ENCODE results near the gene TCEANC2.

The TCEANC2 gene

DNA sequence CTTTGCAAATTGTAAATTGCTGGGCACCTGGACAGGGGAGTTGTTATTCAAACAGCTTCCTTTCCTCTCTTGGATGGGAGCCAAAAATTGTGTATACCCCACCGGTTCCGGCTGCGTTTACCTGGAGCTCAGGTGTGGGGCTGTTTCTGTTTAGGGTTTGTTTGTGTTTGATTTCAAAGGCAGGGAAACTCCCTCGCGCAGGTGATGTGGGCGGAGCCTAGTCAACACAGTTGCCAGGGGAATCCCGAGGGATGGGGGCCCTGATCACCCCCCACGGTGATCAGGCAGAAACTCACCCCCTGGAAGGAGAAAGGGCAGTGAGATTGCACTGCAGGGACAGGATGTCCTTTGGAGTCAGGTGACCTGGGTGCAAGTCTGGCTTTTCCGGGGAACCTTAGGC is 71.1 kb downstream of the TCEANC2 start:
- Histone ChIP-seq H3K36me3 (no peaks in the 10 kb centered on the region), H3K27me3 (peaks cover 29% of the 10 kb centered on the region), H3K27ac (no peak overlapping the region), H3K4me3 (ENCODE audit: low read depth in 1 of 2, low read length in 1 of 2) (no peak overlapping the region), H3K4me1 (ENCODE audit: control insufficient read depth in 1 of 2, insufficient read depth in 1 of 2, low read depth in 1 of 2, low read length in 1 of 2) (no peaks in the 10 kb centered on the region), H3K9me3 (no peaks in the 10 kb centered on the region)
- TF ChIP-seq CTCF (IDR thresholded peaks at IDR 0.05) = no peak

DNA sequence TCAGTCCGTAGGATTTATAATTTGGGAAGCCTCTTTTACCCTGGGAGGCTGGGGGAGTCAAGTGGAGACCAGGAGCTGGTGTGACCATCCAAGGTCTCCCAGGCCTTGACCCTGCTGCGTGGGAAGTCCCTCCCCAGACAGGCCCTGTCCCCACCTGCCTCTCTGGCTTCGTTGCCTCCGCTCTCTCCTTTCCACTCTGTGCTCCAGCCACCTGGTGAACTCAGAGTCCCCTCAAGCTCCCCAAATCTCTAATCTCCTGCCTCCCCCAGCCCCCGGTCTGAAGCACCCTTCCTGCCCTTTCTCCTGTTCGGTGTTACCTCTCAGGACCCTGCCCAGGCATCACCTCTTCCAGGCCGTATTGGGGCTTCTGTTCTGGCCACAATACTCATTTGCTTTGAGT is 71.5 kb downstream of the TCEANC2 start:
- Histone ChIP-seq H3K36me3 (no peaks in the 10 kb centered on the region), H3K27me3 (peaks cover 29% of the 10 kb centered on the region), H3K27ac (no peak overlapping the region), H3K4me1 (ENCODE audit: control insufficient read depth in 1 of 2, insufficient read depth in 1 of 2, low read depth in 1 of 2, low read length in 1 of 2) (no peaks in the 10 kb centered on the region), H3K4me3 (ENCODE audit: low read depth in 1 of 2, low read length in 1 of 2) (no peak overlapping the region), H3K9me3 (no peaks in the 10 kb centered on the region)
- TF ChIP-seq CTCF (IDR thresholded peaks at IDR 0.05) = no peak

GRCh38 chr1:54125386-54126070 is 72.1 kb downstream of the TCEANC2 start:
- no peak overlapping the region for H3K27ac ChIP-seq
- H3K9me3 ChIP-seq = no peaks in the 10 kb centered on the region
- H3K4me1 ChIP-seq (ENCODE audit: control insufficient read depth in 1 of 2, insufficient read depth in 1 of 2, low read depth in 1 of 2, low read length in 1 of 2) = no peaks in the 10 kb centered on the region
- TF ChIP-seq CTCF (IDR thresholded peaks at IDR 0.05) = no peak
- no peak overlapping the region for H3K4me3 ChIP-seq (ENCODE audit: low read depth in 1 of 2, low read length in 1 of 2)
- peaks cover 26% of the 10 kb centered on the region for H3K27me3 ChIP-seq
- no peaks in the 10 kb centered on the region for H3K36me3 ChIP-seq

DNA sequence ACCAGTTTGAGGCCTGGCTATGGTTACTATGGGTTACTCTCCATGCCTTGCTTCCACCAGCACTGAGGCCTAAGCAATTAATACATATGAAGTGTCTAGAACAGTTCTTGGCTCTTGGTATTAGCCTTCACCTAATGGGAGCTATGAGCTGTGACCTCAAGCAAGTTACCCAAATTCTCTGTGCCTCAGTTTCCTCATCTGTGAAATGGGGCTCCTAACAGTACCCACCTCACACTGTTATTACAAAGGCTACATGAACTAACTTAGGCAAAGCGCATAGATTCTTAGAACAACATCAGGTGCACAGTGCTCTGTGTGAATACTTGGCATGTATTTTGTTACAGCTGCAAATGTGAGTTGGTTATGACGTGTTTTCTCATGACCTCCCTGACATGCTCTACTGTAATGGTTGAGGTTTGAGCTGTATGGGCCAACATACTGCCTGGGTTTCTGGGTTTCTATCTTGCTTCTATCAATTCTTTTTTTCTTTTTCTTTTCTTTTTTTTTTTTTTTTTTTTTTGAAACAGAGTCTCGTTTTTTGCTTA is 72.9 kb downstream of the TCEANC2 start:
- Histone ChIP-seq H3K4me3 (ENCODE audit: low read depth in 1 of 2, low read length in 1 of 2) (no peak overlapping the region), H3K27me3 (peaks cover 17% of the 10 kb centered on the region), H3K4me1 (ENCODE audit: control insufficient read depth in 1 of 2, insufficient read depth in 1 of 2, low read depth in 1 of 2, low read length in 1 of 2) (no peaks in the 10 kb centered on the region), H3K27ac (no peak overlapping the region), H3K36me3 (no peaks in the 10 kb centered on the region), H3K9me3 (no peaks in the 10 kb centered on the region)
- TF ChIP-seq CTCF (IDR thresholded peaks at IDR 0.05) = no peak

GRCh38 chr1:54127594-54128300 is 74.3 kb downstream of the TCEANC2 start:
- no peak for TF ChIP-seq CTCF (IDR thresholded peaks at IDR 0.05)
- Histone ChIP-seq H3K36me3 (no peaks in the 10 kb centered on the region), H3K27ac (no peak overlapping the region), H3K9me3 (no peaks in the 10 kb centered on the region), H3K27me3 (peaks cover 3% of the 10 kb centered on the region), H3K4me1 (ENCODE audit: control insufficient read depth in 1 of 2, insufficient read depth in 1 of 2, low read depth in 1 of 2, low read length in 1 of 2) (no peaks in the 10 kb centered on the region), H3K4me3 (ENCODE audit: low read depth in 1 of 2, low read length in 1 of 2) (no peak overlapping the region)
